Activated CD4-positive, alpha-beta T cell treated with anti-CD3 and anti-CD28 coated beads, Interleukin-2, amount 10 ng/mL, durations not matched to agents 7 days and 5 days (primary cell): Measurements from ENCODE around the gene KRT72. TPM values are rescaled to one million over a fixed set of nuclear protein-coding genes. Genes with fewer than 3 reads are reported as not detected.

Experiments used
- CTCF ChIA-PET: fragments of 350-600 bp; sonication (Branson Sonifier 250); formaldehyde crosslinking; loops from one replicate; lab custom pipeline; 2021; ENCODE audit warnings: antibody characterized with exemption; lab: Charles Lee
- POLR2A ChIA-PET: fragments of 350-600 bp; sonication (Branson Sonifier 250); formaldehyde crosslinking; loops from one replicate; lab custom pipeline; 2021; ENCODE audit warnings: antibody characterized with exemption; lab: Charles Lee
- DNase-seq: peaks from one replicate; pipeline ENCODE4 v3.0.0-alpha.2; 2020
- H3K27ac Mint-ChIP-seq: one replicate; pipeline ENCODE4 v1.8.0; 2021; ENCODE audit warnings: mild to moderate bottlenecking, moderate library complexity, mixed read lengths
- H3K27me3 Mint-ChIP-seq: one replicate; pipeline ENCODE4 v1.8.0; 2021; ENCODE audit warnings: mixed read lengths
- H3K36me3 Mint-ChIP-seq: one replicate; pipeline ENCODE4 v1.8.0; 2021; ENCODE audit warnings: low read depth, mixed read lengths
- H3K4me1 Mint-ChIP-seq: one replicate; pipeline ENCODE4 v1.8.0; 2021; ENCODE audit warnings: mixed read lengths
- H3K4me3 Mint-ChIP-seq: one replicate; pipeline ENCODE4 v1.8.0; 2021; ENCODE audit warnings: mild to moderate bottlenecking, moderate library complexity, mixed read lengths
- H3K9me3 Mint-ChIP-seq: one replicate; pipeline ENCODE4 v1.8.0; 2021; ENCODE audit warnings: mixed read lengths
- total RNA-seq, 2 experiments: library from RNA; stranded (reverse); gene quantifications; one replicate each; pipeline ENCODE4 v1.2.3, GENCODE V29; 2021

Gene KRT72
- total RNA-seq, 2 experiments from 2014 or later, result 12.3 to 13.0 TPM

DNA sequence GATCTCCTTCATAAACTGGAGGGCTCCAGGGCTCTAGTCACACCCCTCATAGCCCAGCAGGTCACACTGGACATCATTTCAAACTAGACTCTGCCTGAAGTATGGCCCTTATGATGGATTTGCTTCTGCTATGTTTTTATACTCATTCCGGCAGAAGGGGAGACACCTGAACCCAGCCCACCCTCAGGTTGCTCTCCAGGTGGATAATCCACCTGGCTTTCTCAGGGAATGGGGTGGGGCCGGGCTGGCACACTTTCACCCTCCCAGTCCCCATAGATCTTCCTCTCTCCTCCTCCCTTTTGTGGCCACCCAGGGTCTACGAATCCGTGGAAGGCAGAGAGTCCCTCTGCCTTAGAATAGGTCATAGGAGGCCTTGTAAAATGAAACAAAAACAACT is 26.8 kb upstream of the KRT72 start:
- peaks cover 6% of the 10 kb centered on the region for H3K36me3 Mint-ChIP-seq
- H3K27me3 Mint-ChIP-seq, result peaks cover 5% of the 10 kb centered on the region
- H3K4me3 Mint-ChIP-seq, result peak overlapping the region; percentile 21
- H3K27ac Mint-ChIP-seq, result peak overlapping the region; percentile 60
- peaks cover 58% of the 10 kb centered on the region for H3K4me1 Mint-ChIP-seq
- H3K9me3 Mint-ChIP-seq, result peaks cover 5% of the 10 kb centered on the region
- no peak for DNase-seq
- ChIA-PET CTCF (no interaction called here), POLR2A (no interaction called here)

DNA sequence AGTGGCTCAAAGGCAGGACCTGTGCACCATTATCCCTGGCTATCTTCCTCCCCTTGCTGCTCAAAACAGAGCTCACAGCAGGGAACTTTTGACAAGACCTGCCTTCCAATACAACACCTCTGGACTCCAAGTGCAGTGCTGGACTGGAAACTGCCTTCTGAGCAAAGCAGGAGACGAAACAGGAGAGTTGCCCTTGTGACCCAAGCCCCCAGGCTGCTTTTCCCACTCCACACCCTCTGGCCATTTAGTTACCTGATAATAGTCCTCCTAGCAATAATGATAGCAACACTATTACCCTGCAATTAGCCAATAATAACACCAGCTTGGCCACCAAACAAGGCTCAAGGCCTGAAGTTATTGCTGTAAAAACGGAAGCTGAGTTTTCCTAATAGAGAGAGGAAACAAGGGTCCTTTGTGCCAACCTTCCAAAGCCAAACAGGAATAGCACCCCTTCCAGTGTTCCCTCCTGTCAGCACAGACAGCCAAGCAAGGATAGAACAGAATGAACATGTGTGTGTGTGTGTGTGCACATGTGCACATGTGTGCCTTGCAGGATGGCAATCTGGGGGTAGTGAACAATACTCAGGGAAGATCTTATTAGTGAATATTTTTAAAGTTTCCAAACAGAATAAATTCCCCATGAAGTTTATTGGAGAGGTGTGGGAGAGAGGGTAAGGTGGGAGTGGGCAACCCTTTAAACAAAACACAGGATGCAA is 26.3 kb upstream of the KRT72 start:
- peaks cover 5% of the 10 kb centered on the region for H3K27me3 Mint-ChIP-seq
- peaks cover 53% of the 10 kb centered on the region for H3K4me1 Mint-ChIP-seq
- ChIA-PET POLR2A (no interaction called here), CTCF (no interaction called here)
- no peak overlapping the region for H3K27ac Mint-ChIP-seq
- no peak overlapping the region for H3K4me3 Mint-ChIP-seq
- H3K9me3 Mint-ChIP-seq, result peaks cover 8% of the 10 kb centered on the region
- peak; percentile 2 for DNase-seq
- peaks cover 8% of the 10 kb centered on the region for H3K36me3 Mint-ChIP-seq

DNA sequence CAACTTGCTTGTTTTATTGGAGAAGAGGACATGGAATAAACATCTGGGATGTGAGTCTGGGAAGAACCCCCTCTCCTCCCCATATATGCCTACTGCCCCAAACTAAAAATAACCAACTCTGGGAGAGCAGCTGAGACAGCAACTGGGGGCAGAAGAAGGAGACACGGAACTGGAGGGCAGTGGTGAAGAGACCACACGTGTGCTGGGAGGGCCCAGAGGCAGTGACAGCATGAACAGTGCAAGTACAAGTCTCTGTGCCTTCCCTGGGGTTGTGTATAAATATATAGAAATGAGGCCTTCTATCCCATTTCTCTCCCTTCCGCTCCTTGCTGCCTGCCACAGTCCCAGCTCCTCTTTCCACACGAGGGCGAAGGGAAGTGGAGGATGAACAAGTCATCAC is 21.1 kb upstream of the KRT72 start:
- H3K27me3 Mint-ChIP-seq, result peaks cover 5% of the 10 kb centered on the region
- peaks cover 11% of the 10 kb centered on the region for H3K36me3 Mint-ChIP-seq
- ChIA-PET POLR2A (no interaction called here), CTCF (no interaction called here)
- peaks cover 21% of the 10 kb centered on the region for H3K4me1 Mint-ChIP-seq
- H3K4me3 Mint-ChIP-seq, result no peak overlapping the region
- no peak for DNase-seq
- H3K27ac Mint-ChIP-seq, result no peak overlapping the region
- H3K9me3 Mint-ChIP-seq, result peaks cover 8% of the 10 kb centered on the region

DNA sequence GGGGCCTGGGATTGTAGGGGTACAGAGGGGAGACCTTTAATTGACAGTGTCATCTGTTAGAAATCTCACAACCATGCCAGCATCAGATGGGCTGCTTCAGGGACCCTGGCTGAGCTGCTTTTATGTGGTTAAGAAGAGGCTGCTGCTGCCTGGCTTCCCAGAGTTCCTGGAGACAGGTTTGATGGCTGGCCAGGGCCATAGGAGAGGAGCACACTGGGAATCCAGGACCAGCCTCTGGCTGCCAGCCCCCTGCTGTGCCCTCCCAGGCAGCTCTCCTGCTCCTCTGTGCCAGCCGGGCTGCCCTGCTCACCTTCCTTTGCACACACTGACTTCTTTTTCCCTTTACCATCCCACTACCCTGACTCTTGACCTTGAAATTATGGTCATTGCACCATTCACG is 17.6 kb upstream of the KRT72 start:
- no peak overlapping the region for H3K4me3 Mint-ChIP-seq
- ChIA-PET CTCF (no interaction called here), POLR2A (interaction anchor here (0.6 kb wide), 1 partner anchor 8 kb away, joined by 3 read pairs; no protein-coding TSS in a partner anchor)
- H3K4me1 Mint-ChIP-seq, result peaks cover 41% of the 10 kb centered on the region
- no peak for DNase-seq
- peaks cover 12% of the 10 kb centered on the region for H3K36me3 Mint-ChIP-seq
- no peaks in the 10 kb centered on the region for H3K27me3 Mint-ChIP-seq
- no peak overlapping the region for H3K27ac Mint-ChIP-seq
- peaks cover 5% of the 10 kb centered on the region for H3K9me3 Mint-ChIP-seq

DNA sequence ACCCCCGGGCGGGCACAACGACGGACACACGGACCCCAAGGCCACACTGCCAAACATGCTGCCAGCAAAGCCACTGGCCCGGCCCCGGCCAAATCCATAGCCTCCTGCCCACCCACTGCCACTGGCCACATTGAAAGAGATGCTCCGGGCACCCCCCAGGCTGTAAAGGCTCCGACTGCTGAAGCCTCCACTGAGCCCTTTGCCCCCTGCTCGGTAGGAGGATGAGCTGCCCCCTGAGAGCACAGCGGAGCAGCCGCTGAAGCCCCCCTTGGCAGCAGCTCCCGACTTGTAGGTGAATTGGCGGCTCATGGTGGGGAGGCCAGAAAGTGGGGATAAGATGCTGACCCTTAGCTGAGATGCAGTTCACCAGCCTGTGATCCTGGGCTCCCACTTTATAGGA is 17.0 kb upstream of the KRT72 start, which contains the start of gene KRT73:
KRT73 (minus strand) TSS at position 344 of the 400 bp plus-strand sequence; CDS start at position 309, 35 bp downstream.
- peaks cover 15% of the 10 kb centered on the region for H3K36me3 Mint-ChIP-seq
- ChIA-PET CTCF (interaction anchor here (1.1 to 1.2 kb wide), 2 partner anchors 10 to 261 kb away, joined by 3 read pairs; no protein-coding TSS in a partner anchor), POLR2A (no interaction called here)
- peak within 1 kb of the TSS; percentile 38 for H3K27ac Mint-ChIP-seq
- DNase-seq, result no peak
- H3K4me1 Mint-ChIP-seq, result peaks cover 47% of the 10 kb centered on the region
- peaks cover 5% of the 10 kb centered on the region for H3K9me3 Mint-ChIP-seq
- no peaks in the 10 kb centered on the region for H3K27me3 Mint-ChIP-seq
- H3K4me3 Mint-ChIP-seq, result no peak within 1 kb of the TSS

DNA sequence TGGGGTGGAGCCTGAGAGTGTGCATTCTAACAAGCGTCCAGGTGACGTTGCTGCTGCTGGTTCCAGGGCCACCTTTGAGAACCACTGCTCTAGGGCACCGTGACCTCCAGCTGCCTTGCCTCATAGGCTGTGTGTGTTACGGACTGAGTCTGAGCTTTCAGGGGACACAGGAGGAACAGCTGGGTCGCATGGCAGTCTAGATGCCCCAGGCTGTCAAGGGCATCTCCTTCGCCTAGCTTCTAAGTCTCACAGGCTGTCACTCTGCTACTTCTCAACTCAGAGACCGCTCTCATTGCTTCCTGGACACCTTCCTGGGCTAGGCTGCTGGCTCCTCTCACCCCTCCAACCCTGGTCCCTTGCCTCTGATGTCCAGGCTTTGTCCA is 16.1 kb upstream of the KRT72 start:
- no peak for DNase-seq
- Mint-ChIP-seq H3K27me3 (no peaks in the 10 kb centered on the region), H3K9me3 (no peaks in the 10 kb centered on the region), H3K36me3 (peaks cover 19% of the 10 kb centered on the region), H3K4me1 (peaks cover 55% of the 10 kb centered on the region), H3K27ac (peak overlapping the region; percentile 67), H3K4me3 (no peak overlapping the region)
- CTCF ChIA-PET, result interaction anchor here (0.8 to 1.3 kb wide), 4 partner anchors 9 to 262 kb away, joined by 3 read pairs; no protein-coding TSS in a partner anchor
- POLR2A ChIA-PET, result no interaction called here

DNA sequence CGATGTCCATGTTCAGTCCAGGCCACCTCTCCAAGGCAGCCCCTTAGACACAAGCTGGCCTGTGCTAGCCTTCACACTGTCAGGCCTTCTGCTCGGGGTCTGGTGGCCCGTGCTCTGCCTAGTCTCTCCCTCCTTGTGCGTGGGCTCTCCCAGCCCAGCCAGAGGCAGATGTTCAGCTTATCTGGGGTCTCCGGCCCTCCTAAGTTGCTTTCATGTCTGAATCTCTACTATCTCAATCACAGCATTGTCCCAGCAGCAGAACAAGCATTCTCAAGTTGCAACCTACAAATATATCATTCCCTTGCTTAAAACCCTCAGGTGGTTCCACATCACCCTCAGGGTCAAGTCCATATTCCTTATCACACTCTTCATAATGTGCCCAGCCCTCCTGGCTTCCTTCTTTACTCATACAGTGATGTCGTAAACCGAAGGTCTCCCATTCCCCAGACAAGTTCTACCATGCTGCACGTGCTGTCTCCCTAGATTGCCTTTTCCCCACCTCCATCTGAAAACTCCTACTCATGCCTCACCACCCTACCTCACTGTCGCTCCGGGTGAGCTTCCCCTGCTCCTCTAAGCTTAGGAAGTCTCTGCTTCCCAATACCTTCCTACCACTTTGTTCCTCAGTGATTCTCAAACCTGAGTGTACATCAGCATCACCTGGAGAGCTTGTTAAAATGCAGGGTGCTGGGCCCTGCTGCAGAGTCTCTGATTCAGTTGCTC is 15.6 kb upstream of the KRT72 start:
- H3K36me3 Mint-ChIP-seq, result peaks cover 24% of the 10 kb centered on the region
- peak overlapping the region; percentile 67 for H3K27ac Mint-ChIP-seq
- ChIA-PET CTCF (interaction anchor here (0.8 to 1.3 kb wide), 2 partner anchors 17 to 19 kb away, joined by 3 read pairs; no protein-coding TSS in a partner anchor), POLR2A (no interaction called here)
- no peaks in the 10 kb centered on the region for H3K27me3 Mint-ChIP-seq
- peaks cover 60% of the 10 kb centered on the region for H3K4me1 Mint-ChIP-seq
- no peak overlapping the region for H3K4me3 Mint-ChIP-seq
- H3K9me3 Mint-ChIP-seq, result no peaks in the 10 kb centered on the region
- DNase-seq, result no peak

DNA sequence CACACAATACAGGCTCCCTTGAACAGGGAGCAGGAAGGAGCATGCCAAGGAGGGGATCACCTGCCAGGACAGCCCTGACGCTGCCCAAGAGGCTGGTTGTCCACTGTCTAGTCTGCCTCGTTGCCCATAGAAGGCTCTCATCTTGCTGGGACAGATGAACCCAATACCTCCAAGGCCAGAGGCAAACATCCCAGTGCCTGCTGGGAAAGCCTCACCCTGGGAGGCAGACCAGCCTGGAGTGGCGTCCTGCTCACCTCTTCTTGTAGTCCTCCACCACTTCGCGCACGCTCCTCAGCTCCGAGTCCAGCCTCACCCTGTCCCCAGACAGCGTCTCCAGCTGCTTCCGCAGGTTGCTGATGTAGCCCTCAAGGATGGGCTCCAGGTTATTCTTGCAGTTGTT is 14.6 kb upstream of the KRT72 start:
- Mint-ChIP-seq H3K27ac (peak overlapping the region; percentile 67), H3K9me3 (no peaks in the 10 kb centered on the region), H3K4me3 (no peak overlapping the region), H3K4me1 (peaks cover 66% of the 10 kb centered on the region), H3K36me3 (peaks cover 30% of the 10 kb centered on the region), H3K27me3 (no peaks in the 10 kb centered on the region)
- CTCF ChIA-PET, result no interaction called here
- POLR2A ChIA-PET, result no interaction called here
- no peak for DNase-seq

DNA sequence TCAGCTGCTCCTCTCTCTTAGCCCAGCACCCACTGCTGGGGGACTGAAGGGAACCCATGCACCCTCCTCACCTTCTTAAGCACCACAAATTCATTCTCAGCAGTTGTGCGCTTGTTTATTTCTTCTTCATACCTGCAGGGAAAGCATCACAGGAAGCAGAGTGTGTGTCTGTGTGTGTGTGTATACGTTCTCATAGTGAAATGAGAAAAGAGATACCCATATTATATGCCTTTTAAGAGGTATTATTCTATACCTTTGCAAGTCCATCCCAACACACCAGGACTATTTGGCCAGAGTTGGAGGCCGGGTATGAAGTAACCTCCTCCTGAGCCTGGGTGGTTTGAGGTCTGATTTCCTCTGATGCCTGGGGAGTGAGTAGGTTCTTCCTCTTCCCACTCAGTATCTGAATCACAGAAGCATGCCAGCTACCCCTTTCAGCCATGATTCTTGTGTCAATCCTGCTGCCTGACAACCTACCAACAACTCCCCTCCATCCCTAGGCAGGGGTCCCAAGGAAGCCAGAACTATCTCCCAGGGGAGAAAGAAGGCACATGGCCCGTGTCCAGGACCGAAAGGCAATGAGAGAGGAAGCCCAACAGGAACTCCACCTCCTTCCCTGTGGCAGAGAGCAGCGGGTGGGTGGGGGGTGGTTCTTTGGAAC is 14.1 kb upstream of the KRT72 start:
- POLR2A ChIA-PET, result no interaction called here
- Mint-ChIP-seq H3K9me3 (no peaks in the 10 kb centered on the region), H3K4me1 (peaks cover 67% of the 10 kb centered on the region), H3K27me3 (no peaks in the 10 kb centered on the region), H3K4me3 (no peak overlapping the region), H3K27ac (peak overlapping the region; percentile 67), H3K36me3 (peaks cover 27% of the 10 kb centered on the region)
- CTCF ChIA-PET, result no interaction called here
- DNase-seq, result peak; percentile 5

DNA sequence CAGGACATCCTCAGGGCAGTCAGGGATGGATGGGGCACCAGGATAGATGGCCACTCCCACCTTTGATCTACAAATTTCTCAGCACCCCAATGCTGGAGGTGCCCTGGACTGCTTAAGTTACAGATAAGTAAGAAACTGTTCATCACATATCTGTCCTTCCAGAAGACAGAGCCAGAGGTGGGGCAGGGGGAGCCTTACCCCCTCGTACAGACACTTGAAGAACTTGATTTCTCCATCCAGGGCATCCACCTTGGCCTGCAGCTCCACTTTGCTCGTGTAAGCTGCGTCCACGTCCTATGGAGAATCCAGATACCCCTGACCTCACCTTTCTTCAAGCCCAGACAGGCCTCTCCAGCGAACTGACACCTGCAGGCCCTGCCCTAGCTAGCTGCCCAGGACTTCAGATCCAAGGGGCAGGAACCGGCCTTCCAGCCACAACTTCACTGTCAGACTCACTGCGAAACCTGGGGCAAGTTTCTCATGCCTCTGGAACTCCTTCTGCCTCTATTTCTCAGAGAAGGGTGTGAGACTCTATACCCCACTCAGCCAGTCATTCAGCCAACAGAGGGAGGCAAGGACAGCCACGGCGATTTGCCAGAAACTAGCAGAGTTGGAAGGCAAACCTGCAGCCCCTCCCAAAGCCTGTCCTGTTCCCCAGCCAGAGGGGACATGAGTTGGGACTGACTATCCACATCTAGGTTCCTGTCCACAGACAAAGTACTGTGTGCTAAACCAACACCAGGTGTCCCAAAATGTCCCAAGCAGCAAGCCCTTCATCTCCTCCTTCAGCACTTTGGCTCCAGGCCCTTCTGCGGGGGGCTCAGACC is 13.3 kb upstream of the KRT72 start:
- CTCF ChIA-PET, result no interaction called here
- H3K9me3 Mint-ChIP-seq, result no peaks in the 10 kb centered on the region
- peak overlapping the region; percentile 67 for H3K27ac Mint-ChIP-seq
- peaks cover 73% of the 10 kb centered on the region for H3K4me1 Mint-ChIP-seq
- peaks cover 27% of the 10 kb centered on the region for H3K36me3 Mint-ChIP-seq
- POLR2A ChIA-PET, result no interaction called here
- peak; percentile 5 for DNase-seq
- H3K4me3 Mint-ChIP-seq, result no peak overlapping the region
- H3K27me3 Mint-ChIP-seq, result no peaks in the 10 kb centered on the region

DNA sequence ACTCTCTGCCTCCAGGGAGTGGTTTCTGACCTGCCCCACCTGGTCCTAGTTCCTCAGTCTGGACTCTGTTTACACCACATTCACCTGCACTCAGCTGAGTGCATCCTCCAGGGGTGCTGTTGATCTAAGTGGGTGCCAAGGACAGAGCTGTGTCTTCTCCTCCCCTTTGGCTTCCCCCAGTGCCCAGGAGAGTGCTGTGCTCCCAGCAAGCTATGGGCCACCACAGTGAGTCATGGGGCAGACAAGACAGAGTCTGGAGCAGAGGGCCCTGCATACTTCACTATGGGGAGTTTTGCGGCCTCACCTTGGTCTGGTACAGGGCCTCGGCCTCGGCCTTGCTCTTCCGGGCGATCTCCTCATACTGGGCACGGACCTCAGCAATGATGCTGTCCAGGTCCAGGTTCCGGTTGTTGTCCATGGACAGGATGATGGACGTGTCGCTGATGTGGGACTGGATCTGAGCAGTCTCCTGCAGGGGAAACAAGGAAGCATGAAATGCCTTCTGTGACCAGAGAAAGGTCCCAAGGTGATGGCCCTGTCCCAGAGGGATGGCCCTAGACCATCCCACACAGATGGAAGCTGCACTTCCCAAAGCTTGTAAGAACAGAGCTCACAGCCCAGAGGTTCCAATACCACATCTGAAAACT is 12.2 kb upstream of the KRT72 start:
- peaks cover 27% of the 10 kb centered on the region for H3K36me3 Mint-ChIP-seq
- peaks cover 83% of the 10 kb centered on the region for H3K4me1 Mint-ChIP-seq
- H3K27ac Mint-ChIP-seq, result peak overlapping the region; percentile 39
- POLR2A ChIA-PET, result no interaction called here
- no peaks in the 10 kb centered on the region for H3K27me3 Mint-ChIP-seq
- no peaks in the 10 kb centered on the region for H3K9me3 Mint-ChIP-seq
- CTCF ChIA-PET, result no interaction called here
- peak; percentile 4 for DNase-seq
- no peak overlapping the region for H3K4me3 Mint-ChIP-seq
